DND-41 (cell line): ENCODE data around the gene KIRREL3.

Experiments used
- ATAC-seq: fragments of 200-7000 bp; cut with Tn5 transposase; 3 replicates; pipeline ENCODE4 v1.9.1; 2021; ENCODE audit warnings: low read depth; ENCODE audit not compliant: insufficient read depth
- DNase-seq: peaks from one replicate; pipeline ENCODE4 v3.0.0-alpha.2; 2020
- H2AFZ ChIP-seq: 2 replicates; pipeline ENCODE4 v1.6.0; 2012; ENCODE audit warnings: low read depth, low read length
- H3K27ac ChIP-seq: 2 replicates; pipeline ENCODE4 v1.5.1; 2012; ENCODE audit warnings: low read length, inconsistent platforms
- H3K27me3 ChIP-seq: fragments of 200-600 bp; sonication (generic); 2 replicates; pipeline ENCODE4 v1.6.0; 2012; ENCODE audit warnings: low read length, mild to moderate bottlenecking, inconsistent platforms; ENCODE audit not compliant: insufficient read depth, poor library complexity
- H3K36me3 ChIP-seq: 2 replicates; pipeline ENCODE4 v1.5.1; 2012; ENCODE audit warnings: low read length, inconsistent platforms; ENCODE audit not compliant: insufficient read depth
- H3K4me1 ChIP-seq: 2 replicates; pipeline ENCODE4 v1.5.1; 2012; ENCODE audit warnings: mild to moderate bottlenecking, low read length; ENCODE audit not compliant: insufficient read depth
- H3K4me2 ChIP-seq: 2 replicates; pipeline ENCODE4 v1.6.0; 2012; ENCODE audit warnings: mild to moderate bottlenecking, moderate library complexity, low read length, inconsistent platforms; ENCODE audit not compliant: insufficient read depth
- H3K4me3 ChIP-seq, 2 experiments: fragments of 200-600 bp in 1 of 2; shearing (Covaris generic) in 1 of 2; 2 replicates each; pipeline ENCODE4 v1.5.1; 2012 to 2016; ENCODE audit warnings: inconsistent platforms in 2 of 2, low read length in 2 of 2, mild to moderate bottlenecking in 2 of 2, low read depth in 1 of 2, moderate library complexity in 1 of 2
- H3K79me2 ChIP-seq: 2 replicates; pipeline ENCODE4 v1.6.0; 2012; ENCODE audit warnings: low read length, inconsistent platforms; ENCODE audit not compliant: insufficient read depth
- H3K9ac ChIP-seq: 2 replicates; pipeline ENCODE4 v1.6.0; 2012; ENCODE audit warnings: low read depth, mild to moderate bottlenecking, inconsistent platforms, low read length, moderate library complexity
- H3K9me3 ChIP-seq: 2 replicates; pipeline ENCODE4 v1.5.1; 2012; ENCODE audit warnings: low read length, moderate library complexity, mild to moderate bottlenecking, inconsistent platforms; ENCODE audit not compliant: insufficient read depth, severe bottlenecking
- H4K20me1 ChIP-seq: 2 replicates; pipeline ENCODE4 v1.6.0; 2012; ENCODE audit warnings: low read length; ENCODE audit not compliant: insufficient read depth
- CTCF ChIP-seq: IDR thresholded peaks from 2 replicates; pipeline ENCODE4 v1.5.1; 2012; ENCODE audit warnings: borderline replicate concordance, low read length, moderate library complexity, mild to moderate bottlenecking; ENCODE audit not compliant: poor library complexity, severe bottlenecking; ENCODE audit errors: extremely low read depth
- EZH2 ChIP-seq: IDR thresholded peaks from 3 replicates; pipeline ENCODE4 v1.6.1; 2012; ENCODE audit warnings: borderline replicate concordance, low read depth, mild to moderate bottlenecking, moderate library complexity, low read length, inconsistent platforms; ENCODE audit not compliant: severe bottlenecking

Gene KIRREL3

GRCh38 chr11:126510621-126511370, 489.8 kb downstream of the KIRREL3 start:
- ATAC-seq (no peak), DNase-seq (no peak)
- Histone ChIP-seq H3K4me2 (no peak overlapping the region), H4K20me1 (no peaks in the 10 kb centered on the region), H3K36me3 (no peaks in the 10 kb centered on the region), H3K27ac (no peak overlapping the region), H3K27me3 (peaks cover 14% of the 10 kb centered on the region), H2AFZ (no peak overlapping the region), H3K4me1 (no peaks in the 10 kb centered on the region), H3K9me3 (no peaks in the 10 kb centered on the region), H3K4me3 (no peak overlapping the region), H3K9ac (no peak overlapping the region), H3K79me2 (no peaks in the 10 kb centered on the region)
- TF ChIP-seq EZH2: no peak
- TF ChIP-seq CTCF: no peak

DNA sequence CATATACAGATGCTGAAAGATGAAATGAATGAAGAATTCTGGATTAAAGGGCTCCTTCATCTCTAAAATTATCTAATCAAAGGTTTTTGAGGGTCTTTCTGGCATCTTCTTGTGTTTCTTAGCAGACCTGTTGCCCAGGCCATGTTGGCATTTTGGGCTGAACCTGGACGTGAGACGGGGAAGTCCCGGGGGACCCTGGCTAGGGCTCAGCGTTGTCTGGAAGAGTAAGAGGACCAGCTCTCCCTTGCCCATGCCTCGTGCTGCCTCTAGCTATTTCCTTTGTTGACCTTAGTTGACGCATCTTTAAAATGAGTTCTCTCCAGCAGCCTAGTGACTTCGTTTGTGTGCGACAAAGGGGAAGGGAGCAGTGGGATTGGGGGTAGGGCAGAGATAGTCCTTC, 492.9 kb downstream of the KIRREL3 start:
- H3K9me3 ChIP-seq: no peaks in the 10 kb centered on the region
- no peaks in the 10 kb centered on the region for H3K4me1 ChIP-seq
- H3K4me3 ChIP-seq: no peak overlapping the region
- H2AFZ ChIP-seq: no peak overlapping the region
- no peak overlapping the region for H3K9ac ChIP-seq
- H3K36me3 ChIP-seq: no peaks in the 10 kb centered on the region
- TF ChIP-seq EZH2 (no peak), CTCF (no peak)
- no peak overlapping the region for H3K4me2 ChIP-seq
- DNase-seq: no peak
- H4K20me1 ChIP-seq: no peaks in the 10 kb centered on the region
- H3K79me2 ChIP-seq: no peaks in the 10 kb centered on the region
- peaks cover 18% of the 10 kb centered on the region for H3K27me3 ChIP-seq
- no peak for ATAC-seq
- no peak overlapping the region for H3K27ac ChIP-seq

DNA sequence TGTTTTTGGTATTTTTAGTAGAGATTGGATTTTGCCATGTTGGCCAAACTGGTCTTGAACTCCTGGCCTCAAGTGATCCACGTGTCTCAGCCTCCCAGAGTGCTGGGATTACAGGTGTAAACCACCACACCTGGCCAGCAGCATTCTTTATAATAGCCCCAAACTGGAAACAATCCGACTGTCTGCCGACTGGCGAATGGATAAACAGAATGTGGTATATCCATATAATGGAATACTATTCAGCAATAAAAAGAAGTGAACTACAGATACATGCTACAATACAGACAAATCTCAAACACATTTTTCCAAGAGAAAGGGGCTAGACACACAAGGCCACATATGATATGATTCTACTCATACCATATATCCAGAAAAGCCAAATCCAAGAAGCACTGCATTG, 493.8 kb downstream of the KIRREL3 start:
- TF ChIP-seq CTCF (no peak), EZH2 (no peak)
- no peak overlapping the region for H2AFZ ChIP-seq
- H3K27me3 ChIP-seq: peaks cover 20% of the 10 kb centered on the region
- H3K4me3 ChIP-seq: no peak overlapping the region
- DNase-seq (no peak), ATAC-seq (no peak)
- H3K4me2 ChIP-seq: no peak overlapping the region
- H3K79me2 ChIP-seq: no peaks in the 10 kb centered on the region
- H3K36me3 ChIP-seq: no peaks in the 10 kb centered on the region
- H3K9ac ChIP-seq: no peak overlapping the region
- H3K27ac ChIP-seq: no peak overlapping the region
- no peaks in the 10 kb centered on the region for H4K20me1 ChIP-seq
- no peaks in the 10 kb centered on the region for H3K4me1 ChIP-seq
- H3K9me3 ChIP-seq: no peaks in the 10 kb centered on the region
